Fibroblast of villous mesenchyme (primary cell): ENCODE measurements around the gene GABRG1. TPM values are rescaled to one million over a fixed set of nuclear protein-coding genes. Genes with fewer than 3 reads are reported as not detected.

Experiments
- DNase-seq: peaks from one replicate; pipeline ENCODE4 v3.0.0-alpha.2; 2010; ENCODE audit warnings: low read depth
- H3K4me3 ChIP-seq: 2 replicates; pipeline ENCODE4 v1.5.1; 2011; ENCODE audit warnings: low read depth, mild to moderate bottlenecking, low read length
- CTCF ChIP-seq: IDR thresholded peaks from 2 replicates; pipeline ENCODE4 v1.5.1; 2012; ENCODE audit warnings: low read depth, mild to moderate bottlenecking, low read length; ENCODE audit not compliant: insufficient read depth
- total RNA-seq: library from RNA; depleted of rRNA; stranded (reverse); fragments of >200 nt; gene quantifications from 2 replicates; pipeline ENCODE4 v1.2.3, GENCODE V29; 2012

GABRG1 gene
- total RNA-seq: not detected in 2 replicates

- no peak for DNase-seq
- no peak for TF ChIP-seq CTCF
- no peak within 1 kb of the TSS for H3K4me3 ChIP-seq
These were observed at the start of gene GABRG1 for GRCh38 chr4:46123913-46124755. Gene GABRG1 (minus strand): TSS chr4:46124054. CDS start chr4:46123913, 141 bp downstream.

- H3K4me3 ChIP-seq: no peak overlapping the region
- TF ChIP-seq CTCF: no peak
- no peak for DNase-seq
These were observed 23.1 kb upstream of the GABRG1 start for GRCh38 chr4:46146993-46147392.

- no peak overlapping the region for H3K4me3 ChIP-seq
- no peak for TF ChIP-seq CTCF
- DNase-seq: no peak
These were observed 7.7 kb upstream of the GABRG1 start for GRCh38 chr4:46131498-46132057.

DNA sequence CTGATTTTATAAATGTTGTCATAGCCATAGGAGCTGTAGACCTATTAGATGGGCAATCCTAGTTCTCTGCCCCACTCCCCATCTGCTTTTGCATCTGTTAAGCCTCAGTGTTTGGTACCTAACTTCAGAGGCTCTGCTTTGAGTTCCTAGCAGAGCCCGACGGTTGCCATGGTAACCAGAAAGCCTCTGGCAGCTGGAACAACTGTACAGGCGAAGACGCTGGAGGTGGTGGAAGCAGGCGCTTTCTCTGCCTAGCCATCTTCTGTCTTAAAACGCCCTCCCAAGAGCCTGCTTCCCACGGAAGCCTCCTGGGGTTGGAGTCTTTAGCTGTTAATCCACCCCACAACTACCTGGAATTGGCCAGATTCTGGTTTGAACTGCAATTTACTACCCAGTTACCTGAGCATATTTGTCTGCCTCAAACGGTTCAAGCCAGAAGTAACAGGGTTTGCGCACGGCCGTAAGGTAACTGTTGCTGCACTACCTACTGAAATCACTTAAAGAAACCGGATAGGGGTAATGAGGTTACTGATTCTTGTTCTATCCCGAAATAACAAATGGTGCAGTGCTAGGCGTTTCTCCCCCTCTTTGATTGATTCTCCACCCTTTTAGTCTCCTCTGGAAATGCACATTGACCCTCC, 1.0 kb upstream of the GABRG1 start:
- DNase-seq: no peak
- no peak for TF ChIP-seq CTCF
- no peak overlapping the region for H3K4me3 ChIP-seq

GRCh38 chr4:46081674-46082073, 42.2 kb downstream of the GABRG1 start:
- TF ChIP-seq CTCF: no peak
- H3K4me3 ChIP-seq: no peak overlapping the region
- no peak for DNase-seq

DNA sequence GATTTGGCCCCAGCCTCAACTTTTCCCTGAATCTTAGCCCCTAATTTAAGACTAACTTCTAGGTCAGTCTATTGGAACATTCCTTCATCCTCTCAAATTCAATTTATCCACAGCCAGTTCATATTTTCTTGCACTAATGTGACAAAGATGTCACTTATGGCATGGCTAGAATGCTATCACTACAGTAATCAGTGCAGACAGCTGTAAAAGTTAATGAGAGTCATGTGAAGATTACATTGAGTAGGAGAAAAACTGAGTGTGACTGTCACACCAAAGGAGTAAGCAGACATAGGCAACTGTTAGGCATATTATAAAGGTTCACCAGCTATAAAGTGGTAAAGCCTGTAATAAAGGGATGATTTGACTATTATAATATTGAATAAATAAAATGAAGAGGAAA, 42.6 kb downstream of the GABRG1 start:
- TF ChIP-seq CTCF: no peak
- no peak for DNase-seq

More for the DNA sequence above, 42.6 kb downstream of the GABRG1 start:
- H3K4me3 ChIP-seq: no peak overlapping the region
